ENCODE results near the gene GJD4. TPM values are rescaled to one million over a fixed set of nuclear protein-coding genes. Genes with fewer than 3 reads are reported as not detected.

The GJD4 gene
- total RNA-seq, 1 experiment from 2014 or later = not detected

DNA sequence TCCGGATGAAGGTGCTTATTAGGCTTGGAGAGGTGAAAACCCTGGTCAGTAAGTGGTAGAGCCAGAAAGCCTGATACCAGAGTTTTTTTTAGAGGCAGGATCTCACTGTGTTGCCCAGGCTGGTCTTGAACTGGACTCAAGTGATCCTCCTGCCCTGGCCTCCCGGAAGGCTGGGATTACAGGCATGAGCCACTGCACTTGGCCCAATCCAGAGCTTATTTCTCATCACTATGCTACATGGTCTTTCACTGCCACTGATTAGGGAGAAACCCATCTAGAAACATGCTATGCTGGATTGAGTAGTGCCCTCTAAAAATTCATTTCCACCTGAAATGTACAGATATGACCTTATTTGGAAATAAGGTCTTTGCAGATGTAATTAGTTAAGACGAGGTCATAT lies 28.4 kb upstream of the GJD4 start:
- TF ChIP-seq SIN3A (IDR thresholded peaks at IDR 0.05; ENCODE audit: low read depth) = no peak
- no peak for TF ChIP-seq ZNF274 (IDR thresholded peaks at IDR 0.05; ENCODE audit: low read depth, low read length)
- TF ChIP-seq SRF (IDR thresholded peaks at IDR 0.05; ENCODE audit: low read depth) = no peak
- TF ChIP-seq RAD21 (IDR thresholded peaks at IDR 0.05; ENCODE audit: low read depth) = no peak
- TF ChIP-seq SP1 (IDR thresholded peaks at IDR 0.05; ENCODE audit: low read depth) = no peak
- no peak for TF ChIP-seq CEBPB (IDR thresholded peaks at IDR 0.05; ENCODE audit: low read depth)
- TF ChIP-seq, protein P1, sequence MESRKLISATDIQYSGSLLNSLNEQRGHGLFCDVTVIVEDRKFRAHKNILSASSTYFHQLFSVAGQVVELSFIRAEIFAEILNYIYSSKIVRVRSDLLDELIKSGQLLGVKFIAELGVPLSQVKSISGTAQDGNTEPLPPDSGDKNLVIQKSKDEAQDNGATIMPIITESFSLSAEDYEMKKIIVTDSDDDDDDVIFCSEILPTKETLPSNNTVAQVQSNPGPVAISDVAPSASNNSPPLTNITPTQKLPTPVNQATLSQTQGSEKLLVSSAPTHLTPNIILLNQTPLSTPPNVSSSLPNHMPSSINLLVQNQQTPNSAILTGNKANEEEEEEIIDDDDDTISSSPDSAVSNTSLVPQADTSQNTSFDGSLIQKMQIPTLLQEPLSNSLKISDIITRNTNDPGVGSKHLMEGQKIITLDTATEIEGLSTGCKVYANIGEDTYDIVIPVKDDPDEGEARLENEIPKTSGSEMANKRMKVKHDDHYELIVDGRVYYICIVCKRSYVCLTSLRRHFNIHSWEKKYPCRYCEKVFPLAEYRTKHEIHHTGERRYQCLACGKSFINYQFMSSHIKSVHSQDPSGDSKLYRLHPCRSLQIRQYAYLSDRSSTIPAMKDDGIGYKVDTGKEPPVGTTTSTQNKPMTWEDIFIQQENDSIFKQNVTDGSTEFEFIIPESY (IDR thresholded peaks at IDR 0.05; ENCODE audit: extremely low read depth, insufficient replicate concordance, low read length) = no peak
- TF ChIP-seq POLR2AphosphoS5 (IDR thresholded peaks at IDR 0.05; ENCODE audit: low read depth, low read length) = no peak
- TF ChIP-seq, protein P2, sequence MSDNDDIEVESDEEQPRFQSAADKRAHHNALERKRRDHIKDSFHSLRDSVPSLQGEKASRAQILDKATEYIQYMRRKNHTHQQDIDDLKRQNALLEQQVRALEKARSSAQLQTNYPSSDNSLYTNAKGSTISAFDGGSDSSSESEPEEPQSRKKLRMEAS (IDR thresholded peaks at IDR 0.05) = no peak
- TF ChIP-seq POLR2A (IDR thresholded peaks at IDR 0.05; ENCODE audit: borderline replicate concordance, extremely low read depth, insufficient read depth, insufficient read length) = no peak
- TF ChIP-seq, protein P3, sequence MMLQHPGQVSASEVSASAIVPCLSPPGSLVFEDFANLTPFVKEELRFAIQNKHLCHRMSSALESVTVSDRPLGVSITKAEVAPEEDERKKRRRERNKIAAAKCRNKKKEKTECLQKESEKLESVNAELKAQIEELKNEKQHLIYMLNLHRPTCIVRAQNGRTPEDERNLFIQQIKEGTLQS (IDR thresholded peaks at IDR 0.05) = no peak
- no peak for TF ChIP-seq ZFX (IDR thresholded peaks at IDR 0.05)
- TF ChIP-seq TCF7L2 (IDR thresholded peaks at IDR 0.05; ENCODE audit: borderline replicate concordance, extremely low read depth, insufficient read depth, insufficient read length) = no peak
- TF ChIP-seq, protein P4, sequence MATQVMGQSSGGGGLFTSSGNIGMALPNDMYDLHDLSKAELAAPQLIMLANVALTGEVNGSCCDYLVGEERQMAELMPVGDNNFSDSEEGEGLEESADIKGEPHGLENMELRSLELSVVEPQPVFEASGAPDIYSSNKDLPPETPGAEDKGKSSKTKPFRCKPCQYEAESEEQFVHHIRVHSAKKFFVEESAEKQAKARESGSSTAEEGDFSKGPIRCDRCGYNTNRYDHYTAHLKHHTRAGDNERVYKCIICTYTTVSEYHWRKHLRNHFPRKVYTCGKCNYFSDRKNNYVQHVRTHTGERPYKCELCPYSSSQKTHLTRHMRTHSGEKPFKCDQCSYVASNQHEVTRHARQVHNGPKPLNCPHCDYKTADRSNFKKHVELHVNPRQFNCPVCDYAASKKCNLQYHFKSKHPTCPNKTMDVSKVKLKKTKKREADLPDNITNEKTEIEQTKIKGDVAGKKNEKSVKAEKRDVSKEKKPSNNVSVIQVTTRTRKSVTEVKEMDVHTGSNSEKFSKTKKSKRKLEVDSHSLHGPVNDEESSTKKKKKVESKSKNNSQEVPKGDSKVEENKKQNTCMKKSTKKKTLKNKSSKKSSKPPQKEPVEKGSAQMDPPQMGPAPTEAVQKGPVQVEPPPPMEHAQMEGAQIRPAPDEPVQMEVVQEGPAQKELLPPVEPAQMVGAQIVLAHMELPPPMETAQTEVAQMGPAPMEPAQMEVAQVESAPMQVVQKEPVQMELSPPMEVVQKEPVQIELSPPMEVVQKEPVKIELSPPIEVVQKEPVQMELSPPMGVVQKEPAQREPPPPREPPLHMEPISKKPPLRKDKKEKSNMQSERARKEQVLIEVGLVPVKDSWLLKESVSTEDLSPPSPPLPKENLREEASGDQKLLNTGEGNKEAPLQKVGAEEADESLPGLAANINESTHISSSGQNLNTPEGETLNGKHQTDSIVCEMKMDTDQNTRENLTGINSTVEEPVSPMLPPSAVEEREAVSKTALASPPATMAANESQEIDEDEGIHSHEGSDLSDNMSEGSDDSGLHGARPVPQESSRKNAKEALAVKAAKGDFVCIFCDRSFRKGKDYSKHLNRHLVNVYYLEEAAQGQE (IDR thresholded peaks at IDR 0.05; ENCODE audit: low read depth) = no peak
- no peak overlapping the region for H2AFZ ChIP-seq (ENCODE audit: low read depth, low read length, poor library complexity, severe bottlenecking)
- H3K79me2 ChIP-seq (ENCODE audit: insufficient read depth, low read length) = no peaks in the 10 kb centered on the region
- ChIA-PET CTCF (interaction anchor here (0.8 kb wide), 1 partner anchor 14 kb away, joined by 3 read pairs; no protein-coding TSS in a partner anchor), RAD21 (ENCODE audit: low non-redundant PET in 1 of 2, low total read pairs in 2 of 2, uncharacterized antibody in 2 of 2, unreplicated experiment in 2 of 2) (no interaction called here), POLR2A (no interaction called here)
- H3K9me2 ChIP-seq (ENCODE audit: insufficient read depth) = no peaks in the 10 kb centered on the region
- no peaks in the 10 kb centered on the region for H3K36me3 ChIP-seq (ENCODE audit: control insufficient read depth in 1 of 2, insufficient read depth in 2 of 2, low read length in 2 of 2)
- no peaks in the 10 kb centered on the region for H4K20me1 ChIP-seq (ENCODE audit: insufficient read depth)
- H3K9ac ChIP-seq (ENCODE audit: low read length) = no peak overlapping the region
- no peak for DNase-seq (ENCODE audit: low read depth, low spot score)
- no TSS peak for BruUV-seq (replicated peaks)
- no peak overlapping the region for H3K27ac ChIP-seq (ENCODE audit: low read depth, low read length)
- no peaks in the 10 kb centered on the region for H3K4me1 ChIP-seq (ENCODE audit: control insufficient read depth in 1 of 2, insufficient read depth in 2 of 2, low read length in 2 of 2)
- ATAC-seq = no peak
- no peaks in the 10 kb centered on the region for H3K27me3 ChIP-seq (ENCODE audit: insufficient read depth, low read length)
- intact Hi-C loops (cut with micrococcal nuclease) = no loop called here
- H3K9me3 ChIP-seq (ENCODE audit: control insufficient read depth in 1 of 2, insufficient read depth in 1 of 2, low read depth in 1 of 2, low read length in 2 of 2) = no peaks in the 10 kb centered on the region
- H3K4me3 ChIP-seq (replicated peaks in 1 of 2; ENCODE audit: low read depth in 1 of 2, low read length in 2 of 2) = no peak overlapping the region
- H3K4me2 ChIP-seq (ENCODE audit: low read length) = no peak overlapping the region
